GM12892 (cell line): Measurements from ENCODE around the gene PRRC2B.

Experiments
- POLR2A ChIP-seq: IDR thresholded peaks from 2 replicates; pipeline ENCODE4 v1.6.1; 2011; ENCODE audit warnings: low read depth, low read length, control low read depth
- POLR2AphosphoS5 ChIP-seq: IDR thresholded peaks from 2 replicates; pipeline ENCODE4 v1.6.1; 2011; ENCODE audit warnings: low read depth, low read length, control low read depth
- TAF1 ChIP-seq: IDR thresholded peaks from 2 replicates; pipeline ENCODE4 v1.6.1; 2011; ENCODE audit warnings: low read depth, mild to moderate bottlenecking, control low read depth, low read length, borderline replicate concordance

- TF ChIP-seq POLR2A (no peak), POLR2AphosphoS5 (no peak), TAF1 (no peak)
Observed at GRCh38 chr9:131484560-131485185, 90.8 kb downstream of the PRRC2B start.
